ENCODE results near the gene DIRAS2. TPM values are rescaled to one million over a fixed set of nuclear protein-coding genes. Genes with fewer than 3 reads are reported as not detected.

The DIRAS2 gene
- polyA plus RNA-seq, 1 donor (not counting 4 experiments of a cell fraction or from before 2014, with no cell fraction given): not detected

GRCh38 chr9:90640361-90640760 is 2.3 kb downstream of the DIRAS2 start:
- H3K27me3 ChIP-seq (ENCODE audit: control insufficient read depth, extremely low read depth, insufficient read depth, low read length): peaks cover 33% of the 10 kb centered on the region
- H3K36me3 ChIP-seq (ENCODE audit: control insufficient read depth in 2 of 2, extremely low read depth in 1 of 2, insufficient read depth in 2 of 2, low read length in 2 of 2): no peaks in the 10 kb centered on the region
- no peaks in the 10 kb centered on the region for H3K9me1 ChIP-seq (ENCODE audit: control insufficient read depth, extremely low read depth, insufficient read depth, low read length)
- FAIRE-seq (no peak), DNase-seq (ENCODE audit: low read depth, low spot score) (no peak)
- no peak overlapping the region for H3K9ac ChIP-seq (ENCODE audit: control insufficient read depth, extremely low read depth, insufficient read depth, low read length)
- no peaks in the 10 kb centered on the region for H3K9me3 ChIP-seq (ENCODE audit: control insufficient read depth, low read depth, low read length)
- no peak overlapping the region for H3K27ac ChIP-seq (ENCODE audit: control insufficient read depth, insufficient read depth, low read length)
- H2AFZ ChIP-seq (ENCODE audit: control insufficient read depth, low read length): no peak overlapping the region
- H3K4me1 ChIP-seq (ENCODE audit: control insufficient read depth, extremely low read depth, insufficient read depth, low read length): peaks cover 4% of the 10 kb centered on the region
- H3K4me3 ChIP-seq (ENCODE audit: control insufficient read depth in 2 of 3, extremely low read depth in 1 of 3, insufficient read depth in 2 of 3, low read depth in 1 of 3, low read length in 3 of 3): no peak overlapping the region
- no peaks in the 10 kb centered on the region for H3K79me2 ChIP-seq (ENCODE audit: control insufficient read depth, insufficient read depth, low read length)
- H3K4me2 ChIP-seq (ENCODE audit: control insufficient read depth, extremely low read depth, insufficient read depth, low read depth, low read length): no peak overlapping the region
- TF ChIP-seq CTCF (optimal IDR thresholded peaks at IDR 0.05 in 1 of 3, IDR thresholded peaks at IDR 0.05 in 1 of 3, conservative IDR thresholded peaks at IDR 0.05 in 1 of 3; ENCODE audit: extremely low read depth in 1 of 3, insufficient read depth in 2 of 3, low read length in 3 of 3): no peak
- no peak for TF ChIP-seq EZH2 (IDR thresholded peaks at IDR 0.05; ENCODE audit: low read length)
- dilution Hi-C loops (cut with MboI; ENCODE audit: extremely low pct_ligation_motif_present, low sequenced_read_pairs): no loop called here
- H4K20me1 ChIP-seq (ENCODE audit: control insufficient read depth, extremely low read depth, insufficient read depth, low read length): no peaks in the 10 kb centered on the region

- H3K9ac ChIP-seq (ENCODE audit: control insufficient read depth, extremely low read depth, insufficient read depth, low read length): no peak overlapping the region
- no peak overlapping the region for H3K4me3 ChIP-seq (ENCODE audit: control insufficient read depth in 2 of 3, extremely low read depth in 1 of 3, insufficient read depth in 2 of 3, low read depth in 1 of 3, low read length in 3 of 3)
- dilution Hi-C loops (cut with MboI; ENCODE audit: extremely low pct_ligation_motif_present, low sequenced_read_pairs): no loop called here
- H3K9me1 ChIP-seq (ENCODE audit: control insufficient read depth, extremely low read depth, insufficient read depth, low read length): no peaks in the 10 kb centered on the region
- H3K79me2 ChIP-seq (ENCODE audit: control insufficient read depth, insufficient read depth, low read length): no peaks in the 10 kb centered on the region
- no peaks in the 10 kb centered on the region for H4K20me1 ChIP-seq (ENCODE audit: control insufficient read depth, extremely low read depth, insufficient read depth, low read length)
- no peak overlapping the region for H2AFZ ChIP-seq (ENCODE audit: control insufficient read depth, low read length)
- no peak overlapping the region for H3K4me2 ChIP-seq (ENCODE audit: control insufficient read depth, extremely low read depth, insufficient read depth, low read depth, low read length)
- no peak for FAIRE-seq
- TF ChIP-seq EZH2 (IDR thresholded peaks at IDR 0.05; ENCODE audit: low read length) (no peak), CTCF (optimal IDR thresholded peaks at IDR 0.05 in 1 of 3, IDR thresholded peaks at IDR 0.05 in 1 of 3, conservative IDR thresholded peaks at IDR 0.05 in 1 of 3; ENCODE audit: extremely low read depth in 1 of 3, insufficient read depth in 2 of 3, low read length in 3 of 3) (no peak)
- H3K36me3 ChIP-seq (ENCODE audit: control insufficient read depth in 2 of 2, extremely low read depth in 1 of 2, insufficient read depth in 2 of 2, low read length in 2 of 2): no peaks in the 10 kb centered on the region
- no peaks in the 10 kb centered on the region for H3K9me3 ChIP-seq (ENCODE audit: control insufficient read depth, low read depth, low read length)
- H3K4me1 ChIP-seq (ENCODE audit: control insufficient read depth, extremely low read depth, insufficient read depth, low read length): peaks cover 4% of the 10 kb centered on the region
- DNase-seq (ENCODE audit: low read depth, low spot score): no peak
- H3K27me3 ChIP-seq (ENCODE audit: control insufficient read depth, extremely low read depth, insufficient read depth, low read length): peaks cover 28% of the 10 kb centered on the region
- no peak overlapping the region for H3K27ac ChIP-seq (ENCODE audit: control insufficient read depth, insufficient read depth, low read length)
Measured at GRCh38 chr9:90637626-90638025, 5.0 kb downstream of the DIRAS2 start.

Measured in keratinocyte (primary cell).